GM04503 (cell line): ENCODE results near the gene STK26.
"Not testable (repeated sequence)": the region's sequence is repeated elsewhere in the genome, so short reads cannot be mapped to it uniquely, and the experiment has no call there.

Source experiments
- DNase-seq: peaks from one replicate; pipeline ENCODE4 v3.0.0-alpha.2; 2012; ENCODE audit warnings: low read depth

STK26 gene

GRCh38 chrX:132037479-132037993 is 14.4 kb downstream of the STK26 start:
- DNase-seq: no peak

GRCh38 chrX:132040066-132040465 is 17.0 kb downstream of the STK26 start:
- DNase-seq: no peak

GRCh38 chrX:132041015-132041414 is 17.9 kb downstream of the STK26 start:
- no peak for DNase-seq

GRCh38 chrX:132043977-132044376 is 20.9 kb downstream of the STK26 start:
- DNase-seq: no peak

GRCh38 chrX:132044953-132045352 is 21.9 kb downstream of the STK26 start:
- no peak for DNase-seq

- no peak for DNase-seq
These were observed 22.4 kb downstream of the STK26 start for GRCh38 chrX:132045456-132045855.

- no peak for DNase-seq
These were observed 23.4 kb downstream of the STK26 start for GRCh38 chrX:132046533-132046932.

- DNase-seq: not testable (repeated sequence)
These were observed 28.7 kb downstream of the STK26 start for GRCh38 chrX:132051778-132052177.

GRCh38 chrX:132058050-132058449 is 34.9 kb downstream of the STK26 start:
- no peak for DNase-seq

GRCh38 chrX:132058975-132059374 is 35.9 kb downstream of the STK26 start:
- no peak for DNase-seq

- DNase-seq: no peak
These were observed 37.0 kb downstream of the STK26 start for GRCh38 chrX:132059973-132060540.

- no peak for DNase-seq
These were observed 40.2 kb downstream of the STK26 start for GRCh38 chrX:132063334-132063733.

- DNase-seq: no peak
These were observed 40.8 kb downstream of the STK26 start for GRCh38 chrX:132063862-132064261.

- DNase-seq: no peak
These were observed 45.3 kb downstream of the STK26 start for GRCh38 chrX:132068405-132068804.

- no peak for DNase-seq
These were observed 48.2 kb downstream of the STK26 start for GRCh38 chrX:132071254-132071653.

GRCh38 chrX:132077414-132077813 is 54.3 kb downstream of the STK26 start:
- DNase-seq: no peak

GRCh38 chrX:132077912-132078311 is 54.8 kb downstream of the STK26 start:
- no peak for DNase-seq

GRCh38 chrX:132085786-132086185 is 62.7 kb downstream of the STK26 start:
- DNase-seq: no peak

- DNase-seq: no peak
These were observed 63.6 kb downstream of the STK26 start for GRCh38 chrX:132086672-132087071.

GRCh38 chrX:132088864-132089263 is 65.8 kb downstream of the STK26 start:
- no peak for DNase-seq

- no peak for DNase-seq
These were observed 67.5 kb downstream of the STK26 start for GRCh38 chrX:132090403-132091159.

- no peak for DNase-seq
These were observed 69.5 kb downstream of the STK26 start for GRCh38 chrX:132092439-132093065.

- no peak for DNase-seq
These were observed 70.2 kb downstream of the STK26 start for GRCh38 chrX:132093239-132093860.
